DOHH2 (cell line): ENCODE measurements around the gene CEMIP.

ENCODE experiments used
- H3F3A ChIP-seq: fragments of 200-600 bp; sonication (generic), shearing (Covaris generic); 2 replicates; pipeline ENCODE4 v1.6.0; 2016; ENCODE audit warnings: antibody characterized with exemption, mild to moderate bottlenecking; ENCODE audit not compliant: control insufficient read depth, insufficient read depth
- H3K27ac ChIP-seq: fragments of 200-600 bp; sonication (generic); 2 replicates; pipeline ENCODE4 v1.5.1; 2014; ENCODE audit warnings: low read depth, mild to moderate bottlenecking, low read length, moderate library complexity
- H3K27me3 ChIP-seq: fragments of 200-600 bp; sonication (generic); 2 replicates; pipeline ENCODE4 v1.6.1; 2014; ENCODE audit warnings: mild to moderate bottlenecking, low read length, mixed read lengths; ENCODE audit not compliant: control insufficient read depth
- H3K36me3 ChIP-seq: fragments of 200-600 bp; sonication (generic); 2 replicates; pipeline ENCODE4 v1.6.1; 2014; ENCODE audit warnings: mild to moderate bottlenecking, low read length, moderate library complexity, mixed read lengths; ENCODE audit not compliant: control insufficient read depth
- H3K4me1 ChIP-seq: fragments of 200-600 bp; sonication (generic); 2 replicates; pipeline ENCODE4 v1.6.1; 2014; ENCODE audit warnings: mild to moderate bottlenecking, low read length, mixed read lengths; ENCODE audit not compliant: control insufficient read depth
- H3K4me2 ChIP-seq: fragments of 200-600 bp; sonication (generic); 2 replicates; pipeline ENCODE4 v1.6.0; 2014; ENCODE audit warnings: mild to moderate bottlenecking, low read length, moderate library complexity
- H3K4me3 ChIP-seq: fragments of 200-600 bp; sonication (generic); 2 replicates; pipeline ENCODE4 v1.5.1; 2014; ENCODE audit warnings: mild to moderate bottlenecking, low read length, mixed read lengths
- H3K79me2 ChIP-seq: fragments of 200-600 bp; sonication (generic); 2 replicates; pipeline ENCODE4 v1.6.1; 2014; ENCODE audit warnings: mild to moderate bottlenecking, low read length, mixed read lengths; ENCODE audit not compliant: control insufficient read depth
- H3K9me2 ChIP-seq: fragments of 200-600 bp; sonication (generic); replicated peaks from 2 replicates; pipeline ENCODE4 v1.6.1; 2014; ENCODE audit warnings: mild to moderate bottlenecking, low read length, mixed read lengths; ENCODE audit not compliant: control insufficient read depth
- H3K9me3 ChIP-seq: fragments of 200-600 bp; sonication (generic); 2 replicates; pipeline ENCODE4 v1.6.1; 2014; ENCODE audit warnings: antibody characterized with exemption, low read length, mixed read lengths; ENCODE audit not compliant: control insufficient read depth, insufficient read depth
- H4K20me1 ChIP-seq: fragments of 200-600 bp; sonication (generic); 2 replicates; pipeline ENCODE4 v1.6.0; 2014; ENCODE audit warnings: low read depth, mild to moderate bottlenecking, antibody characterized with exemption, low read length, moderate library complexity; ENCODE audit not compliant: control insufficient read depth, insufficient read depth
- CTCF ChIP-seq: fragments of 200-600 bp; sonication (generic); IDR thresholded peaks from one replicate; pipeline ENCODE4 v1.5.1; 2014; ENCODE audit warnings: antibody characterized with exemption, mild to moderate bottlenecking, low read depth, low read length; ENCODE audit not compliant: poor library complexity, severe bottlenecking
- EZH2phosphoT487 ChIP-seq: fragments of 200-600 bp; sonication (generic); IDR thresholded peaks from 2 replicates; pipeline ENCODE4 v1.6.1; 2017; ENCODE audit warnings: borderline replicate concordance, mild to moderate bottlenecking, antibody characterized with exemption, low read length, moderate library complexity, mixed read lengths

CEMIP gene

GRCh38 chr15:80811781-80812315, 32.7 kb downstream of the CEMIP start:
- H3K27me3 ChIP-seq, result 0 out of 2 replicates have a peak, but pooled peaks cover 3% of the 10 kb centered on the region
- no peaks in the 10 kb centered on the region for H3F3A ChIP-seq
- H3K9me3 ChIP-seq, result no peaks in the 10 kb centered on the region
- H3K4me1 ChIP-seq, result no peaks in the 10 kb centered on the region
- no peaks in the 10 kb centered on the region for H4K20me1 ChIP-seq
- H3K27ac ChIP-seq, result no peak overlapping the region
- no peak overlapping the region for H3K4me3 ChIP-seq
- no peak overlapping the region for H3K4me2 ChIP-seq
- no peaks in the 10 kb centered on the region for H3K36me3 ChIP-seq
- TF ChIP-seq EZH2phosphoT487 (no peak), CTCF (no peak)
- H3K79me2 ChIP-seq, result no peaks in the 10 kb centered on the region
- H3K9me2 ChIP-seq, result no peaks in the 10 kb centered on the region

GRCh38 chr15:80815106-80815505, 35.9 kb downstream of the CEMIP start:
- Histone ChIP-seq H3K4me2 (no peak overlapping the region), H4K20me1 (no peaks in the 10 kb centered on the region), H3K27me3 (peaks cover 5% of the 10 kb centered on the region; the same call in 1 of the 2 replicates), H3K4me1 (no peaks in the 10 kb centered on the region), H3K9me3 (no peaks in the 10 kb centered on the region), H3K36me3 (no peaks in the 10 kb centered on the region), H3K79me2 (no peaks in the 10 kb centered on the region), H3F3A (no peaks in the 10 kb centered on the region), H3K27ac (no peak overlapping the region), H3K9me2 (no peaks in the 10 kb centered on the region), H3K4me3 (no peak overlapping the region)
- TF ChIP-seq CTCF, result no peak
- no peak for TF ChIP-seq EZH2phosphoT487

- H3K27ac ChIP-seq, result no peak overlapping the region
- H3K4me1 ChIP-seq, result no peaks in the 10 kb centered on the region
- no peaks in the 10 kb centered on the region for H3K9me3 ChIP-seq
- peaks cover 3% of the 10 kb centered on the region; the same call in 1 of the 2 replicates for H3K27me3 ChIP-seq
- H3F3A ChIP-seq, result no peaks in the 10 kb centered on the region
- no peak overlapping the region for H3K4me2 ChIP-seq
- no peaks in the 10 kb centered on the region for H3K36me3 ChIP-seq
- H4K20me1 ChIP-seq, result no peaks in the 10 kb centered on the region
- no peaks in the 10 kb centered on the region for H3K79me2 ChIP-seq
- no peaks in the 10 kb centered on the region for H3K9me2 ChIP-seq
- TF ChIP-seq EZH2phosphoT487 (no peak), CTCF (no peak)
- H3K4me3 ChIP-seq, result no peak overlapping the region
Observed at GRCh38 chr15:80816049-80816653, 37.0 kb downstream of the CEMIP start.
